ENCODE results near the gene C2CD2.

The C2CD2 gene

GRCh38 chr21:41859297-41859980 is 94.4 kb downstream of the C2CD2 start:
- no peak for DNase-seq

GRCh38 chr21:41858466-41859296 is 95.1 kb downstream of the C2CD2 start:
- DNase-seq = no peak

GRCh38 chr21:41857771-41858300 is 96.0 kb downstream of the C2CD2 start:
- no peak for DNase-seq

GRCh38 chr21:41856572-41856971 is 97.2 kb downstream of the C2CD2 start:
- DNase-seq = no peak

GRCh38 chr21:41854426-41854995 is 99.3 kb downstream of the C2CD2 start:
- no peak for DNase-seq

- DNase-seq = no peak
Measured at GRCh38 chr21:41852929-41853320, 100.9 kb downstream of the C2CD2 start.

GRCh38 chr21:41852151-41852928 is 101.5 kb downstream of the C2CD2 start:
- no peak for DNase-seq

GRCh38 chr21:41851090-41851790 is 102.6 kb downstream of the C2CD2 start:
- DNase-seq = peak; percentile 86

GRCh38 chr21:41850085-41850484 is 103.7 kb downstream of the C2CD2 start:
- no peak for DNase-seq

GRCh38 chr21:41848958-41849580 is 104.7 kb downstream of the C2CD2 start:
- no peak for DNase-seq

- no peak for DNase-seq
Measured at GRCh38 chr21:41848533-41848932, 105.3 kb downstream of the C2CD2 start.

GRCh38 chr21:41847066-41847804 is 106.6 kb downstream of the C2CD2 start:
- DNase-seq = no peak

- no peak for DNase-seq
Measured at GRCh38 chr21:41846536-41846935, 107.3 kb downstream of the C2CD2 start.

GRCh38 chr21:41846033-41846317 is 107.8 kb downstream of the C2CD2 start:
- DNase-seq = no peak

- no peak for DNase-seq
Measured at GRCh38 chr21:41845310-41846032, 108.3 kb downstream of the C2CD2 start.

GRCh38 chr21:41843584-41843983 is 110.2 kb downstream of the C2CD2 start:
- no peak for DNase-seq

- no peak for DNase-seq
Measured at GRCh38 chr21:41840880-41841279, 112.9 kb downstream of the C2CD2 start.

GRCh38 chr21:41839387-41840000 is 114.3 kb downstream of the C2CD2 start:
- no peak for DNase-seq

- no peak for DNase-seq
Measured at GRCh38 chr21:41837756-41838297, 116.0 kb downstream of the C2CD2 start.

Measured in NCI-H345 (cell line).